NB4 (cell line): ENCODE measurements around the gene COL6A2.

Experiments
- DNase-seq: peaks from one replicate; pipeline ENCODE4 v3.0.0; 2010; ENCODE audit warnings: low read depth
- H3K4me3 ChIP-seq: one replicate; pipeline ENCODE4 v1.5.1; 2011; ENCODE audit warnings: mild to moderate bottlenecking, low read depth, low read length, moderate library complexity
- CTCF ChIP-seq: IDR thresholded peaks from one replicate; pipeline ENCODE4 v1.5.1; 2012; ENCODE audit warnings: low read depth, low read length
- MAX ChIP-seq: IDR thresholded peaks from 2 replicates; pipeline ENCODE4 v1.6.1; 2011; ENCODE audit warnings: low read depth, low read length
- MYC ChIP-seq: IDR thresholded peaks from 2 replicates; pipeline ENCODE4 v1.6.1; 2011; ENCODE audit warnings: low read depth, low read length
- POLR2A ChIP-seq: IDR thresholded peaks from 2 replicates; pipeline ENCODE4 v1.6.1; 2011; ENCODE audit warnings: mild to moderate bottlenecking; ENCODE audit not compliant: insufficient read length; ENCODE audit errors: extremely low read depth

Gene COL6A2

GRCh38 chr21:46097336-46098293 lies at the start of gene COL6A2:
Gene COL6A2, plus strand, starts transcription at chr21:46098112.
- no peak for DNase-seq
- no peak within 1 kb of the TSS for H3K4me3 ChIP-seq
- no peak for TF ChIP-seq POLR2A
- TF ChIP-seq CTCF, result no peak
- TF ChIP-seq MYC, result no peak
- TF ChIP-seq MAX, result no peak

- TF ChIP-seq POLR2A (no peak), MAX (no peak), CTCF (no peak), MYC (no peak)
- no peak overlapping the region for H3K4me3 ChIP-seq
- DNase-seq, result peak; percentile 13
These were observed 48.7 kb upstream of the COL6A2 start for GRCh38 chr21:46048926-46049889.

GRCh38 chr21:46049890-46050667 lies 47.8 kb upstream of the COL6A2 start:
- no peak for DNase-seq
- no peak for TF ChIP-seq CTCF
- no peak for TF ChIP-seq POLR2A
- no peak for TF ChIP-seq MAX
- no peak for TF ChIP-seq MYC
- no peak overlapping the region for H3K4me3 ChIP-seq

GRCh38 chr21:46050668-46051378 lies 47.1 kb upstream of the COL6A2 start:
- no peak overlapping the region for H3K4me3 ChIP-seq
- no peak for DNase-seq
- TF ChIP-seq CTCF (no peak), MAX (no peak), MYC (no peak), POLR2A (no peak)

- H3K4me3 ChIP-seq, result no peak overlapping the region
- no peak for TF ChIP-seq CTCF
- no peak for TF ChIP-seq POLR2A
- no peak for TF ChIP-seq MYC
- no peak for TF ChIP-seq MAX
- no peak for DNase-seq
These were observed 46.5 kb upstream of the COL6A2 start for GRCh38 chr21:46051379-46051770.
